ENCODE measurements around the gene ACTG2. TPM values are rescaled to one million over a fixed set of nuclear protein-coding genes. Genes with fewer than 3 reads are reported as not detected.
"Not testable (repeated sequence)": the region's sequence is repeated elsewhere in the genome, so short reads cannot be mapped to it uniquely, and the experiment has no call there.

The ACTG2 gene
- total and polyA plus RNA-seq, 2 experiments from 2014 or later = not detected

DNA sequence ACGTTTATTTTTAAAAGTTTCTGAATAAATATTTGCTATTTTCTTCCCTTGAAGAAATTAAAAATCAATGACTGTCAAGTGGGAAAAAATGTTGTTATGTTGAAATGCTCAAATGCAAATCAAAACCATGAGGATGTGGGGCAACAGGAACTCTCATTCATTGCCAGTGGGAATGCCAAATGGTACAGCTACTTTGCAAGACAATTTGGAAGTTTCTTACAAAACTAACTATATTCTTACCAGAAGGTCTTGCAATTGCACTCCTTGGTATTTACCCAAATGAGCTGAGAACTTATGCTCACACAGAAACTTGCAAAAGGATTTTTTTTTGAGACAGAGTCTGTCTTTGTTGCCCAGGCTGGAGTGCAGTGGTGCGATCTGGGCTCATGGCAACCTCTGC lies 7.4 kb upstream of the ACTG2 start:
- H3K36me3 ChIP-seq (ENCODE audit: low read depth) = no peaks in the 10 kb centered on the region
- H3K27ac ChIP-seq = no peak overlapping the region
- H3K79me2 ChIP-seq (ENCODE audit: insufficient read depth) = no peaks in the 10 kb centered on the region
- H3K9ac ChIP-seq = no peak overlapping the region
- no peak overlapping the region for H3K4me3 ChIP-seq
- TF ChIP-seq EZH2 (IDR thresholded peaks at IDR 0.05; ENCODE audit: insufficient read depth, poor library complexity, severe bottlenecking) = no peak
- no peak for TF ChIP-seq EZH2phosphoT487 (IDR thresholded peaks at IDR 0.05; ENCODE audit: insufficient read depth, low read depth)
- no peak overlapping the region for H3K4me2 ChIP-seq (ENCODE audit: unreplicated experiment)
- H3K9me3 ChIP-seq (ENCODE audit: low read depth) = no peaks in the 10 kb centered on the region
- no peak for DNase-seq
- no peak overlapping the region for H2AFZ ChIP-seq
- H3K4me1 ChIP-seq (ENCODE audit: insufficient read depth) = no peaks in the 10 kb centered on the region
- peaks cover 85% of the 10 kb centered on the region for H3K27me3 ChIP-seq (replicated peaks; ENCODE audit: insufficient read depth)
- H3K9me2 ChIP-seq (ENCODE audit: insufficient read depth) = no peaks in the 10 kb centered on the region
- in situ Hi-C loops (cut with MboI) = no loop called here
- 21 to 32% methylated on average over 2 of the region's 2 CpGs for WGBS, 2 experiments (ENCODE audit: low coverage in 1 of 2, low lambda C conversion rate in 2 of 2, missing lambda C conversion rate in 2 of 2)
- no peaks in the 10 kb centered on the region for H3F3A ChIP-seq (ENCODE audit: insufficient read depth)
- H4K20me1 ChIP-seq (ENCODE audit: insufficient read depth) = no peaks in the 10 kb centered on the region

DNA sequence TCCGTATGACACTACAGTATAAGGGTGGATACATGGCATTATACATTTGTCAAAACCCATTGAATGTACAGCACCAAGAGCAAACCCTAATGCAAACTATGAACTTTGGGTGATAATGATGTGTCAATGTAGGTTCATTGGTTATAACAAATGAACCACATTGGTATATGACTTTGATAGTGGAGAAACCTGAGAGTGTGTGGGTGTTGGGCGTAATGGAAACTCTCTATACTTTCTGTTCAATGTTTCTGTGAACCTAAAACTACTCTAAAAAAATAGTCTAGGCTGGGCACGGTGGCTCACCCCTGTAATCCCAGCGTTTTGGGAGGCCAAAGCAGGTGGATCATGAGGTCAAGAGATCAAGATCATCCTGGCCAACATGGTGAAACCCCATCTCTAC lies 6.5 kb upstream of the ACTG2 start:
- Histone ChIP-seq H3F3A (ENCODE audit: insufficient read depth) (no peaks in the 10 kb centered on the region), H3K36me3 (ENCODE audit: low read depth) (no peaks in the 10 kb centered on the region), H3K79me2 (ENCODE audit: insufficient read depth) (no peaks in the 10 kb centered on the region), H3K27me3 (replicated peaks; ENCODE audit: insufficient read depth) (peaks cover 86% of the 10 kb centered on the region), H3K9me2 (ENCODE audit: insufficient read depth) (no peaks in the 10 kb centered on the region), H3K9me3 (ENCODE audit: low read depth) (no peaks in the 10 kb centered on the region), H3K9ac (no peak overlapping the region), H3K4me1 (ENCODE audit: insufficient read depth) (no peaks in the 10 kb centered on the region), H3K4me2 (ENCODE audit: unreplicated experiment) (no peak overlapping the region), H4K20me1 (ENCODE audit: insufficient read depth) (no peaks in the 10 kb centered on the region), H2AFZ (no peak overlapping the region), H3K27ac (no peak overlapping the region), H3K4me3 (no peak overlapping the region)
- no peak for TF ChIP-seq EZH2phosphoT487 (IDR thresholded peaks at IDR 0.05; ENCODE audit: insufficient read depth, low read depth)
- TF ChIP-seq EZH2 (IDR thresholded peaks at IDR 0.05; ENCODE audit: insufficient read depth, poor library complexity, severe bottlenecking) = no peak
- in situ Hi-C loops (cut with MboI) = no loop called here
- WGBS, 2 experiments (ENCODE audit: low coverage in 1 of 2, low lambda C conversion rate in 2 of 2, missing lambda C conversion rate in 2 of 2) = 41 to 47% methylated on average over 4 of the region's 4 CpGs
- no peak for DNase-seq

DNA sequence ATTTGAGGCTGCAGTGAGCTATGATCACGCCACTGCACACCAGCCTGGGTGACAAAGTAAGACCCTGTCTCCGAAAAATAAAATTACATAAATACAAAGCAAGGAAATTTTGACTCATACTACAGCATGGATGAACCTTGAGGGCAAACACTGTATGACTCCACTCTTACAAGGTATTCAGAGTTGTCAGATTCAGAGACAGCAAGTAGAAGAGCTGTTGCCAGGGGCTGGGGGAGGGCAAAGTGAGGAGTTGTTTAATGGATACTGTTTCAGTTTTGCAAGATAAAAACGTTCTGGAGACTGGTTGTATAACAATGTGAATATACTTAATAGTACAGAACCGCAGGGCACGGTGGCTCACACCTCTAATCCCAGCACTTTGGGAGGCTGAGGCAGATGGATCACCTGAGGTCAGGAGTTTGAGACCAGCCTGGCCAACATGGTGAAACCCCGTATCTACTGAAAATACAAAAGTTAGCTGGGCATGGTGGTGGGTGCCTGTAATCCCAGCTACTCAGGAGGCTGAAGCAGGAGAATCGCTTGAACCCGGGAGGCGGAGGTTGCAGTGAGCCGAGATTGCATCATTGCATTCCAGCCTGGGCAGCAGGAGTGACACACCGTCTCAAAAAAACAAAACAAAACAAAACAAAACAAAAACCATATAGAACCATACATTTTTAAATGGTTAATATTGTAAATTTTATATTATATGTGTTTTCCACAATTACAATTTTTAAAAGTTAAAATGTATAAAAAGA lies 5.0 kb upstream of the ACTG2 start:
- H4K20me1 ChIP-seq (ENCODE audit: insufficient read depth); H3F3A ChIP-seq (ENCODE audit: insufficient read depth); in situ Hi-C loops (cut with MboI); H3K9me2 ChIP-seq (ENCODE audit: insufficient read depth); H3K27ac ChIP-seq; H3K36me3 ChIP-seq (ENCODE audit: low read depth); H3K4me3 ChIP-seq; H2AFZ ChIP-seq; H3K9ac ChIP-seq; H3K9me3 ChIP-seq (ENCODE audit: low read depth); H3K4me1 ChIP-seq (ENCODE audit: insufficient read depth); H3K4me2 ChIP-seq (ENCODE audit: unreplicated experiment); H3K79me2 ChIP-seq (ENCODE audit: insufficient read depth): not testable (repeated sequence)
- WGBS, 2 experiments (ENCODE audit: low coverage in 1 of 2, low lambda C conversion rate in 2 of 2, missing lambda C conversion rate in 2 of 2) = 67% methylated on average over 11 of the region's 11 CpGs
- peak; percentile 27 for DNase-seq
- H3K27me3 ChIP-seq (replicated peaks; ENCODE audit: insufficient read depth) = peaks cover 89% of the 10 kb centered on the region

DNA sequence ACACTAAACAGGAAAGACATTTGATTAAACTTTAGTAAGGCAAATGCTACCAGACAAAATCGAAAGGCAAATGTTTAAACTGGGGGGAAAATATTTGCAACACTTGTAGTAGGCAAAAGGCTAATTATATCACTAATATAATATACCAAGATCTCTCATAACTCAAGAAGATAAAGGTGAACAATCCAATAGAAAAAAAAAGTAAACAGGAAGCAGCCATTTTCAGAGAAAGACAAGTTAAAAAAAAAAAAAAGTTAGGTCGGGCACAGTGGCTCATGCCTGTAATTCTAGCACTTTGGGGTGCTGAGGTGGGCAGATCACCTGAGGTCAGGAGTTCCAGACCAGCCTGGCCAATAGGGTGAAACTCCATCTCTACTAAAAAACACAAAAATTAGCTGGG lies 4.4 kb upstream of the ACTG2 start:
- DNase-seq = no peak
- in situ Hi-C loops (cut with MboI) = no loop called here
- Histone ChIP-seq H3K4me3 (no peak overlapping the region), H4K20me1 (ENCODE audit: insufficient read depth) (no peaks in the 10 kb centered on the region), H3K36me3 (ENCODE audit: low read depth) (no peaks in the 10 kb centered on the region), H3K4me2 (ENCODE audit: unreplicated experiment) (no peak overlapping the region), H3K4me1 (ENCODE audit: insufficient read depth) (no peaks in the 10 kb centered on the region), H3K9me3 (ENCODE audit: low read depth) (no peaks in the 10 kb centered on the region), H2AFZ (no peak overlapping the region), H3K27ac (no peak overlapping the region), H3F3A (ENCODE audit: insufficient read depth) (no peaks in the 10 kb centered on the region), H3K79me2 (ENCODE audit: insufficient read depth) (no peaks in the 10 kb centered on the region), H3K9me2 (ENCODE audit: insufficient read depth) (no peaks in the 10 kb centered on the region), H3K27me3 (replicated peaks; ENCODE audit: insufficient read depth) (peaks cover 88% of the 10 kb centered on the region), H3K9ac (no peak overlapping the region)
- TF ChIP-seq EZH2phosphoT487 (IDR thresholded peaks at IDR 0.05; ENCODE audit: insufficient read depth, low read depth) (no peak), EZH2 (IDR thresholded peaks at IDR 0.05; ENCODE audit: insufficient read depth, poor library complexity, severe bottlenecking) (no peak)
- 28 to 37% methylated on average over 2 of the region's 2 CpGs for WGBS, 2 experiments (ENCODE audit: low coverage in 1 of 2, low lambda C conversion rate in 2 of 2, missing lambda C conversion rate in 2 of 2)

DNA sequence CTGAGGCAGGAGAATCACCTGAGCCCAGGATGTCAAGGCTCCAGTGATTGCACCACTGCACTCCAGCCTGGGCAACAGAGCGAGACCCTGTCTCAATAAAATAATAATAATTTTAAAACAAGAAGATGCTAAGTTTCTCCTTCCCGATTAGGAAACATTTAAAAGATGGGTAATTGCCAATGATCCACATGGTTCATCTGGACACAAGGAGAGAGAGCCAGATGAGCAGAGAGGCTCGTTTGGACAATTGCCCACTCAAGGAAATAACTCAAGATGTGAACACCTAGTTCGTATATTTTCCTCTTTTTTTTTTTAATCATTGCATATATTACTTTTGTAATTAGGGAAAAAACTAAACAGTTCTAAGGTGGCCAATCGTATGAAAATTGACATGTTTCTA lies 3.6 kb upstream of the ACTG2 start:
- no peak overlapping the region for H3K4me2 ChIP-seq (ENCODE audit: unreplicated experiment)
- in situ Hi-C loops (cut with MboI) = no loop called here
- H3K9ac ChIP-seq = no peak overlapping the region
- DNase-seq = no peak
- H3F3A ChIP-seq (ENCODE audit: insufficient read depth) = no peaks in the 10 kb centered on the region
- no peaks in the 10 kb centered on the region for H3K9me3 ChIP-seq (ENCODE audit: low read depth)
- 26 to 28% methylated on average over 5 of the region's 5 CpGs for WGBS, 2 experiments (ENCODE audit: low coverage in 1 of 2, low lambda C conversion rate in 2 of 2, missing lambda C conversion rate in 2 of 2)
- TF ChIP-seq EZH2phosphoT487 (IDR thresholded peaks at IDR 0.05; ENCODE audit: insufficient read depth, low read depth) (no peak), EZH2 (IDR thresholded peaks at IDR 0.05; ENCODE audit: insufficient read depth, poor library complexity, severe bottlenecking) (no peak)
- H3K79me2 ChIP-seq (ENCODE audit: insufficient read depth) = no peaks in the 10 kb centered on the region
- no peak overlapping the region for H3K27ac ChIP-seq
- H2AFZ ChIP-seq = no peak overlapping the region
- no peaks in the 10 kb centered on the region for H3K4me1 ChIP-seq (ENCODE audit: insufficient read depth)
- H3K27me3 ChIP-seq (replicated peaks; ENCODE audit: insufficient read depth) = peaks cover 88% of the 10 kb centered on the region
- H3K9me2 ChIP-seq (ENCODE audit: insufficient read depth) = no peaks in the 10 kb centered on the region
- no peaks in the 10 kb centered on the region for H3K36me3 ChIP-seq (ENCODE audit: low read depth)
- no peaks in the 10 kb centered on the region for H4K20me1 ChIP-seq (ENCODE audit: insufficient read depth)
- no peak overlapping the region for H3K4me3 ChIP-seq
